ENCODE results near the gene ARPC1B. TPM values are rescaled to one million over a fixed set of nuclear protein-coding genes. Genes with fewer than 3 reads are reported as not detected.

The ARPC1B gene
- total and polyA plus RNA-seq, 8 donors: 14.4 to 70.4 (median 41.2) TPM

DNA sequence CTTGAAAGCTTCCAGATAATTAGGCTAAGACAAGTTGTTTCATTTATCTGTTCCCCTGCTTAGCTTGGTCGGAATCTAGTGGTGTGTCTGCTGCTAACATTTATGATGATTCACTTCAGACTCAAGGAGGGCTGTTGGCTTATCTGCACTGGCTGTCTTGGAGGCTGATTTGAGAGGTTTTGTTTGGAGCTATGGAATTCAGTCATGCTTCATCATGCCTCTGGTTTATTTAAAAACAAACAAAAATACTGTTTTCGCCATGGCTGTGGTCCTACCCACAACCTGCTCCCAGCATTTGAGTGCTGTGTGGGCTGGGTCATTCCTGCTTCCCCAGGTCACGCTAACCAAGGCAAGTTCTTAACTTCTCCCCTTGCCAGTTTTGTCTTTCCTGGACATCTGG is 11.7 kb upstream of the ARPC1B start:
- TF ChIP-seq CTCF (IDR thresholded peaks at IDR 0.05): no peak
- Histone ChIP-seq H3K27me3 (no peaks in the 10 kb centered on the region), H3K9me3 (no peaks in the 10 kb centered on the region), H3K4me1 (no peaks in the 10 kb centered on the region), H3K36me3 (peaks cover 3 to 66% (median 26%) of the 10 kb centered on the region in 3 donors), H3K4me3 (no peak overlapping the region), H3K27ac (no peak overlapping the region)
- 88 to 90% methylated on average over 3 of the region's 3 CpGs for WGBS, 2 donors
- ATAC-seq (peak in 1 of 4 donors; percentile 22), DNase-seq (no peak), FAIRE-seq (no peak)
- intact Hi-C loops (cut with DNase I): no loop called here

GRCh38 chr7:99363286-99363685 is 11.2 kb upstream of the ARPC1B start:
- DNase-seq: no peak
- no peak for FAIRE-seq
- H3K27me3 ChIP-seq: no peaks in the 10 kb centered on the region
- intact Hi-C loops (cut with DNase I): no loop called here
- H3K9me3 ChIP-seq: no peaks in the 10 kb centered on the region
- H3K4me3 ChIP-seq: no peak overlapping the region
- no peaks in the 10 kb centered on the region for H3K4me1 ChIP-seq
- no peak for TF ChIP-seq CTCF (IDR thresholded peaks at IDR 0.05)
- 93 to 96% methylated on average over 5 of the region's 5 CpGs for WGBS, 2 donors
- H3K27ac ChIP-seq: no peak overlapping the region
- peaks cover 3 to 61% (median 22%) of the 10 kb centered on the region in 3 donors for H3K36me3 ChIP-seq
- ATAC-seq: no peak

DNA sequence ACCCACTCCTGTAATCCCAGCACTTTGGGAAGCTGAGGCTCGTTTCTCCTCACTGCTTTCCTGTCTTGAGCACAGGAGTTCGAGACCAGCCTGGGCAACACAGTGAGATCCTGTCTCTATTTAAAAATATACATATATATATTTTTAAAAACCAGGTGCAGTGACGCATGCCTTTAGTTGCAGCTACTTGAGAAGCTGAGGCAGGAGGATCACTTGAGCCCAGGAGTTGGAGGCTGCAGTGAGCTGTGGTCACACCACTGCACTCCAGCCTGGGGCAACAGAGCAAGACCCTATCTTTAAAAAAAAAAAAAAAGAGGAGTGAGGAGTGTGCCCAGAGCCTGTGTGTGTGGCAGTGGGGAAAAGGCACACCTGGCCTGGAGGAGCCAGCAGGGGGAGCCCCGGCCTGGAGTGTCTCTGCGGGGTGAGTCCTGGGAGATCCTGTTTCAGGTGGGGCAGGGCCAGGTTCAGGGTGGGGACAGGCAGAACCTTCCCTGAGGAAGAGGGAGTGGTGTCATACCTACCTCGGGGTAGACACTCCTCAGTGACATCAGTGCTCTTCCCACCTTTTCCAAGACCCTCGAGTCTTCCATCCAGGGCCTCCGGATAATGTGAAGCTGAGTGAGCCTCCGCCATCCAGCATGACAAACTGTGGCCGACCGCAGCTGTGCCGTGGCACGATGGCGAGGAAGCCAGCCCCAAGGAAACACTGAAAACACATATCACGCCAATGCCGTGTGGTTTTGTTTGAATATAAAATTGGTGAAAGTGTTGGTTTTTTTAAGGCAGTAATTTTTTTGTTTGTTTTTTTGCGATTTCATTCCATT is 9.0 kb upstream of the ARPC1B start:
- Histone ChIP-seq H3K27me3 (no peaks in the 10 kb centered on the region), H3K36me3 (peaks cover 3 to 41% (median 14%) of the 10 kb centered on the region in 3 donors), H3K4me1 (no peaks in the 10 kb centered on the region), H3K27ac (no peak overlapping the region), H3K4me3 (no peak overlapping the region), H3K9me3 (no peaks in the 10 kb centered on the region)
- peak; percentile 8 to 41 (median 25) for TF ChIP-seq CTCF (IDR thresholded peaks at IDR 0.05)
- 79 to 80% methylated on average over 17 of the region's 17 CpGs for WGBS, 2 donors
- intact Hi-C loops (cut with DNase I): no loop called here
- DNase-seq (peak in 4 of 6 donors; percentile 53 to 81 (median 68)), ATAC-seq (peak; percentile 62 to 90 (median 84)), FAIRE-seq (no peak)

DNA sequence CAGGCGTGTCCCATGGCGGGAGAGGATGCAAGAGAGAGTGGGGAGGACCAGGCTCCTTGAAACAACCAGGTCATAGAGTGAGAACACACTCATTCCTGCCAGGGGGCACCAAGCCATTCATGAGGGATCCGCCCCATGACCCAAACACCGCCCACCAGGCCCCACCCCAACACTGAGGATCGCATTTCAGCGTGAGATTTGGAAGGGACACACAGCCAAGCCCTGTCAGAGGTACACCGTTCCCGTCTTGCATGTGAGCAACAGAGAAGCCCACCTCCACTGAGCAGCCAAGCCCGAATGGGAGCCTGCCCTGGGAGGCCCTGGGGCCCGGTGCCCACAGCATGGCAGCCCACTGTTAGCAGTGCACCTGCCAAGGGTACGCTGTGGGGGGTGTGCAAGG is 7.9 kb upstream of the ARPC1B start:
- Histone ChIP-seq H3K4me3 (no peak overlapping the region), H3K9me3 (no peaks in the 10 kb centered on the region), H3K4me1 (no peaks in the 10 kb centered on the region), H3K27ac (no peak overlapping the region), H3K36me3 (peaks cover 3 to 31% (median 14%) of the 10 kb centered on the region in 3 donors), H3K27me3 (no peaks in the 10 kb centered on the region)
- DNase-seq (no peak), FAIRE-seq (no peak), ATAC-seq (no peak)
- intact Hi-C loops (cut with DNase I): no loop called here
- TF ChIP-seq CTCF (IDR thresholded peaks at IDR 0.05): no peak
- 86 to 90% methylated on average over 11 of the region's 11 CpGs for WGBS, 2 donors
